ENCODE data around the gene GNG13.

GNG13 gene

GRCh38 chr16:794091-794822, 6.3 kb downstream of the GNG13 start:
- DNase-seq (ENCODE audit: low read depth) = no peak

GRCh38 chr16:793414-793813, 7.1 kb downstream of the GNG13 start:
- DNase-seq (ENCODE audit: low read depth) = no peak

GRCh38 chr16:792221-792995, 8.1 kb downstream of the GNG13 start:
- DNase-seq (ENCODE audit: low read depth) = no peak

GRCh38 chr16:791131-791530, 9.4 kb downstream of the GNG13 start:
- DNase-seq (ENCODE audit: low read depth) = no peak

- DNase-seq (ENCODE audit: low read depth) = no peak
Measured at GRCh38 chr16:790086-790485, 10.4 kb downstream of the GNG13 start.

GRCh38 chr16:789191-789850, 11.2 kb downstream of the GNG13 start:
- no peak for DNase-seq (ENCODE audit: low read depth)

GRCh38 chr16:788399-789126, 12.0 kb downstream of the GNG13 start, which contains the start of gene CHTF18:
CHTF18 (plus strand) TSS chr16:788620; CDS start chr16:788685, 65 bp downstream.
- peak; percentile 95 for DNase-seq (ENCODE audit: low read depth)

- no peak for DNase-seq (ENCODE audit: low read depth)
Measured at GRCh38 chr16:787978-788398, 12.5 kb downstream of the GNG13 start, which contains the start of gene RPUSD1. RPUSD1 (minus strand) TSS chr16:788381; CDS start chr16:787737, 644 bp downstream.

GRCh38 chr16:787321-787966, 13.1 kb downstream of the GNG13 start:
- no peak for DNase-seq (ENCODE audit: low read depth)

GRCh38 chr16:785563-786535, 14.7 kb downstream of the GNG13 start:
- DNase-seq (ENCODE audit: low read depth) = peak; percentile 56

- no peak for DNase-seq (ENCODE audit: low read depth)
Measured at GRCh38 chr16:784431-784830, 16.1 kb downstream of the GNG13 start.

- DNase-seq (ENCODE audit: low read depth) = no peak
Measured at GRCh38 chr16:783404-784161, 17.0 kb downstream of the GNG13 start.

- DNase-seq (ENCODE audit: low read depth) = no peak
Measured at GRCh38 chr16:782766-783403, 17.6 kb downstream of the GNG13 start.

GRCh38 chr16:782258-782657, 18.3 kb downstream of the GNG13 start:
- no peak for DNase-seq (ENCODE audit: low read depth)

GRCh38 chr16:781346-782010, 19.1 kb downstream of the GNG13 start:
- DNase-seq (ENCODE audit: low read depth) = no peak

GRCh38 chr16:780296-780695, 20.2 kb downstream of the GNG13 start:
- no peak for DNase-seq (ENCODE audit: low read depth)

GRCh38 chr16:779561-779960, 21.0 kb downstream of the GNG13 start:
- DNase-seq (ENCODE audit: low read depth) = no peak

GRCh38 chr16:778909-779527, 21.5 kb downstream of the GNG13 start:
- no peak for DNase-seq (ENCODE audit: low read depth)

Data from activated T-helper 1 cell treated with Interleukin-2 at 50 U/mL for 16 hours (primary cell).